ENCODE measurements around the gene COL17A1.

- TF ChIP-seq CTCF (IDR thresholded peaks at IDR 0.05; ENCODE audit: insufficient read depth, low read length) (no peak), POLR2AphosphoS5 (IDR thresholded peaks at IDR 0.05; ENCODE audit: low read depth) (no peak), REST (IDR thresholded peaks at IDR 0.05; ENCODE audit: insufficient replicate concordance, low read depth) (no peak)
These were observed 36.0 kb downstream of the COL17A1 start for GRCh38 chr10:104049504-104050250.

Measured in HL-60 (cell line).